Measurements from ENCODE around the gene DCC. TPM values are rescaled to one million over a fixed set of nuclear protein-coding genes. Genes with fewer than 3 reads are reported as not detected.

DCC gene
- total RNA-seq, 4 donors from 2014 or later = 0.84 to 1.2 TPM; not detected in 2

DNA sequence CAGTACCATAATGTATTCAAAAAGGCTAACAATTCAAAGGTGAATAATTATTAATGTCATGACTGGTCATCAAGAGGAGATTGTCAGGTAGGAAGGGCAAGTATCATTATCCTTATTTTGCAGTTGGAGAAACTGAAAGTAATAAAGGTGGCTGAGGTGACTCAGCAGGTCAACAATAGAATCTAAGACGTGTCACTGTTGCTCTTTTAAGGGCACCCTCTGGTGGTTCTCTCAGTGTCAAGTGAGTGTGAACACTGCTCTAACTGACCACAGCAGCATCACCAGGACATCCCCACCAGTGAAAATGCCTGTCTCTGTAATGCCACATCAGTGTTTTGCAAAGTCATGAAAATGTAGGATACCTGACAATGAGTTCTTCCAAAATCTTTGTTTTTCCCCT, 69.7 kb downstream of the DCC start:
- H3K27ac ChIP-seq = no peak overlapping the region
- no peaks in the 10 kb centered on the region for H3K36me3 ChIP-seq
- TF ChIP-seq EP300 (IDR thresholded peaks at IDR 0.05) = no peak
- TF ChIP-seq POLR2A (IDR thresholded peaks at IDR 0.05) = no peak
- TF ChIP-seq, protein P1, sequence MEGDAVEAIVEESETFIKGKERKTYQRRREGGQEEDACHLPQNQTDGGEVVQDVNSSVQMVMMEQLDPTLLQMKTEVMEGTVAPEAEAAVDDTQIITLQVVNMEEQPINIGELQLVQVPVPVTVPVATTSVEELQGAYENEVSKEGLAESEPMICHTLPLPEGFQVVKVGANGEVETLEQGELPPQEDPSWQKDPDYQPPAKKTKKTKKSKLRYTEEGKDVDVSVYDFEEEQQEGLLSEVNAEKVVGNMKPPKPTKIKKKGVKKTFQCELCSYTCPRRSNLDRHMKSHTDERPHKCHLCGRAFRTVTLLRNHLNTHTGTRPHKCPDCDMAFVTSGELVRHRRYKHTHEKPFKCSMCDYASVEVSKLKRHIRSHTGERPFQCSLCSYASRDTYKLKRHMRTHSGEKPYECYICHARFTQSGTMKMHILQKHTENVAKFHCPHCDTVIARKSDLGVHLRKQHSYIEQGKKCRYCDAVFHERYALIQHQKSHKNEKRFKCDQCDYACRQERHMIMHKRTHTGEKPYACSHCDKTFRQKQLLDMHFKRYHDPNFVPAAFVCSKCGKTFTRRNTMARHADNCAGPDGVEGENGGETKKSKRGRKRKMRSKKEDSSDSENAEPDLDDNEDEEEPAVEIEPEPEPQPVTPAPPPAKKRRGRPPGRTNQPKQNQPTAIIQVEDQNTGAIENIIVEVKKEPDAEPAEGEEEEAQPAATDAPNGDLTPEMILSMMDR (IDR thresholded peaks at IDR 0.05) = no peak
- WGBS, 2 donors = 41 to 43% methylated on average over 1 of the region's 1 CpG
- H3K27me3 ChIP-seq = no peaks in the 10 kb centered on the region
- no peak for DNase-seq (ENCODE audit: low spot score in 2 of 2)
- no peak overlapping the region for H3K4me3 ChIP-seq
- H3K9me3 ChIP-seq = no peaks in the 10 kb centered on the region
- H3K4me1 ChIP-seq = no peaks in the 10 kb centered on the region

DNA sequence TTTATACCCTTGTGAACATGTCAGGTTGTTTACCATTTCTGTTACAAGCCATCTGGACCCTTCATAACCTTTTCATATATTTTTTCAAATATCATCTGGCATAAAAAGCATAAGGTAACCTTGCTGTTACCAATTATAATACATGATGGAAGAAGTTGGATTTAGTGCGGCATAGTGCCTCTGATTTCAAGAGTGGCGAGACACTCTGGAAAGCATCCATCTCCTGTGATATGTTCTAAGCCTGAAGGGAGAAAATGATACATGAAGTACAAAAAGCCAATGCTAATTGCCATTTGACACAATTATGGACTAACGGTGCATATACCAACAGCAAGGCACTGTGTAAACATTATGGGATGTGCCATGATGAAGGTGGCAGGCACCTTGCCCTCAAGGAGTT, 75.1 kb downstream of the DCC start:
- Histone ChIP-seq H3K4me1 (no peaks in the 10 kb centered on the region), H3K27me3 (no peaks in the 10 kb centered on the region), H3K4me3 (no peak overlapping the region), H3K9me3 (no peaks in the 10 kb centered on the region), H3K27ac (no peak overlapping the region), H3K36me3 (no peaks in the 10 kb centered on the region)
- 92 to 94% methylated on average over 3 of the region's 3 CpGs for WGBS, 2 donors
- TF ChIP-seq, protein P1 (IDR thresholded peaks at IDR 0.05) = no peak
- no peak for TF ChIP-seq EP300 (IDR thresholded peaks at IDR 0.05)
- no peak for TF ChIP-seq POLR2A (IDR thresholded peaks at IDR 0.05)
- DNase-seq (ENCODE audit: low spot score in 2 of 2) = no peak

DNA sequence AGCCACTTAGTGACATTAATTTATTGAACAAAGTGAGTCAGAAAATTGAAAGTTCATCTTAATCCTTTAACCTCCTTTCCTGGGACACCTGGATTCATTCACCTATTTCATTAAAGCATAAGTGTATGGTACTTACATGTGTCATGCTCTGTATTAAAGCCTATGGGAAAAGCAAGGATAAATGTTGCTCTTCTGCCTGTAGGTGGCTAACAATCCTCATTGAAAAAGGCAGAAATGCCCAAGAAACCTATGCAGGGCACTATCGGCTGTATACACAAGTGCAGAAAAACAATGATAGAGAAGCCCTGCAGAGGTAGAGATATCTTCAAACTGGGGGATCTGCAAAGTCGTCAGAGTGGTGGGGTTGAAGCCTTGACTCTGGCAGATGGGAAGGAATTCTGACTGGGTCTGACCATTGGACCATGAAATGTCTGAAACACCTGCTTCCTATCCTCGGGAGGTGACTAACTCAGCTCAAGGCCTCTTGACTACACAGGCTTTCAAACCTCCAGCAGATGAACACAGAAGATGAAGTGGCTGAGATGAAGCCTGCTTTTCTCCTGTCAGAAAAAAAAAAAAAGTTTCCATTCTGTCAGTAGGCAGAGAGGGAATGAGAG, 83.1 kb downstream of the DCC start:
- H3K36me3 ChIP-seq = no peaks in the 10 kb centered on the region
- no peak overlapping the region for H3K4me3 ChIP-seq
- no peak for DNase-seq (ENCODE audit: low spot score in 2 of 2)
- TF ChIP-seq EP300 (IDR thresholded peaks at IDR 0.05) (no peak), POLR2A (IDR thresholded peaks at IDR 0.05) (no peak)
- TF ChIP-seq, protein P1 (IDR thresholded peaks at IDR 0.05) = no peak
- H3K4me1 ChIP-seq = no peaks in the 10 kb centered on the region
- H3K27me3 ChIP-seq = no peaks in the 10 kb centered on the region
- H3K9me3 ChIP-seq = no peaks in the 10 kb centered on the region
- 47 to 58% methylated on average over 3 of the region's 3 CpGs for WGBS, 2 donors
- no peak overlapping the region for H3K27ac ChIP-seq

DNA sequence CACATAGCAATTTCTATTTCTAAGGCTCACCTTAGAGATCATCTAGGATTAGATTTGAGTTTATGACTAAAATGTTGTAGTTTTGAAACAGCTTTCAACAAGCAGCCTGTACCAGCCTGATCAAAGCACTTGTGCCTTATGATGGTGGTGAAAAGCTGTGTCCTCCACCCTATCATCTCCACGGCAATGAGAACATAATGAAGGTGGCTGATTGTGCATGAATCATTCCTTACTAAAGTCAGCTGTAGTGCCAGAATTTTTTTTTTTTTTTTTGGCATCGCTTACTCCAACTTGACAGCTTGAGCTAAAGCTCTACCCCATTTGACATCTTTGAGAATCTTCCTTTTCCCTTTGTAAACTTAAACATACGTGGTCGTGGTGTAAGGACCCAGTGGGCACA, 86.0 kb downstream of the DCC start:
- H3K4me1 ChIP-seq = no peaks in the 10 kb centered on the region
- no peak overlapping the region for H3K4me3 ChIP-seq
- 76 to 91% methylated on average over 4 of the region's 4 CpGs for WGBS, 2 donors
- TF ChIP-seq POLR2A (IDR thresholded peaks at IDR 0.05) = no peak
- TF ChIP-seq EP300 (IDR thresholded peaks at IDR 0.05) = no peak
- TF ChIP-seq, protein P1 (IDR thresholded peaks at IDR 0.05) = no peak
- no peaks in the 10 kb centered on the region for H3K9me3 ChIP-seq
- no peaks in the 10 kb centered on the region for H3K27me3 ChIP-seq
- H3K27ac ChIP-seq = no peak overlapping the region
- DNase-seq (ENCODE audit: low spot score in 2 of 2) = no peak
- no peaks in the 10 kb centered on the region for H3K36me3 ChIP-seq

DNA sequence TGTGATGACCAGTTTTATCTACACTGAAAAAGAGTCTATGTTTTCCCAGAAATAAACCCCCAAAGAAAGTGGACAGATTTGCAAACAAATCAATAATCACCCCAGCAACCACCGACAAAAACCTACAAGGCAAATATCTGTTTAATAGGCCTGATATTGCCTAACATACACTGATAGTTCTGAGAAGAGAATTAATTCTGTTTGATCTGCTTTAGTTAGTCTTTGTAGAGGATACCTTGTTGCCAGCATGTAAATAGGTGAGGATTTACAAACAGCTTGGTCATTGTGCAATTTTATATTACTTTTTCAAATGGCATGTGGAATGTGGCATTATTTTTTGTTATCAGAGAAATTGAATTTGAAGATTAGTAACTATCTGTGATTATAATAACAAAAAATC, 86.5 kb downstream of the DCC start:
- no peak overlapping the region for H3K4me3 ChIP-seq
- TF ChIP-seq EP300 (IDR thresholded peaks at IDR 0.05) (no peak), POLR2A (IDR thresholded peaks at IDR 0.05) (no peak)
- TF ChIP-seq, protein P1 (IDR thresholded peaks at IDR 0.05) = no peak
- WGBS, 2 donors = 92 to 100% methylated on average over 1 of the region's 1 CpG
- H3K36me3 ChIP-seq = no peaks in the 10 kb centered on the region
- H3K9me3 ChIP-seq = no peaks in the 10 kb centered on the region
- no peak overlapping the region for H3K27ac ChIP-seq
- no peaks in the 10 kb centered on the region for H3K27me3 ChIP-seq
- H3K4me1 ChIP-seq = no peaks in the 10 kb centered on the region
- no peak for DNase-seq (ENCODE audit: low spot score in 2 of 2)

Measured in tibial nerve (tissue), 4 donors.